HG03039 (cell line): Measurements from ENCODE around the gene AOPEP.

Experiments
- ATAC-seq: cut with Tn5 transposase; IDR thresholded peaks from one replicate; pipeline ENCODE4 v1.9.1; 2021; ENCODE audit warnings: mild to moderate bottlenecking, moderate library complexity; ENCODE audit not compliant: unreplicated experiment

The AOPEP gene

DNA sequence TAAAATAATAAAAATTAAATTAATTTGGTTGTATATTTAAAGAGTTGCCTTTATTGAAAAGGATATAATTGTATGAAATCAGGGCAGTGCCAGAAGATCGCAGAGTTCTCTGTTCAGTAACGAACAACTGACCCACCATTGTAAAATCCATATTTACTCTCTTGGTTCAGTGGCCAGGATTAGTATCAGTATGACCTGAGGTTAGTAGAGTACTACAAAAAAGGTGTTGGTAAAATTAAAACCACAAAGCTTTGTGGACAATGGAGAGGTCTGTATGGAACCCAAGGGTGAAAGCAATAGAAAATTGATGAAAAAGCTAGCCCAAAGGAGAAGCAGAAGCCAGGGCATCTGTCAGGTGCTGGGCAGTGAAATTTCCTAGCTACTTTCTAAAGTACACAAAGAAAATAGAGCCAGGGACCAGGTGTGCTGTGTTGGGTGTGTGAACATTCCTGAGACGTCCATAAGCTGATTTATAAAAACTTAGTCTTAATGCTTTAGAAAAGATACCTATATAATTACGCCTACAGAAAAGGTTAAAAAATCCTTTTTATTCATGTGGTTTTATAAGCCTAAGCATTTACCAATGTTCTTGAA is 159.5 kb downstream of the AOPEP start:
- ATAC-seq: no peak

DNA sequence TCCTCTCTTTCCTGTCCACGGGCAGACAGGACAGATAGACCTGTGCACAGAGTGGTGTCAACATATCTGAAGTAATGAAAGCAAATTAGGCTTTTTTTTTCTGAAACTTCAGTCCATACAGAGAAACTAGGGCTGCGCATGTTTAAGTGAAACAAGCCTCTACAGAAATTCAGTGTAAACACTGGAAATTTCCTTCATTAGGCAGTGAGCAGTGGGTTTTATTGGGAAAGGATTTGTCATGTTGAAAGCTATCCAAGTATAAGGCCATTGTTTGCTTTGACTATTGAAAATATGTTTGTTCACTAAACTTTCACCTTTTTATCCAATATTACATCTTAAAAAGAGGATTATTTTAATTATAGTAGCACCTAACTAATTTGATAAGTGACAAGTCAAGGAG is 161.2 kb downstream of the AOPEP start:
- ATAC-seq: no peak

DNA sequence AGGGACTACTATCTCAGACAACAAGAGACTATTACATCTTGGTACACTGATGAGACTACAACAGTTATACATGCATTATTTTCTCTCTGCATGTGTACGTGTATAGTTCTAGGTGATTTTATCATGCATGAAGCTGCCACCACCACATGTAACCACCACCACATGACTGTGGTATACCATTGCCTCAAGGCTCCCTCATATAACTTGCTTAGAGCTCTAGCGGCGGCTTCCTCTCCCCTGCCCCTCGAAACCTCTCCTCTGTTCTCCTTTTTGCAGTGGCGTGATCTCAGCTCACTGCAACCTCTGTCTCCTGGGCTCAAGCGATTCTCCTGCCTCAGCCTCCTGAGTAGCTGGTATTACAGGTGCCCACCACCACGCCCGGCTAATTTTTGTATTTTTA is 162.3 kb downstream of the AOPEP start:
- no peak for ATAC-seq

DNA sequence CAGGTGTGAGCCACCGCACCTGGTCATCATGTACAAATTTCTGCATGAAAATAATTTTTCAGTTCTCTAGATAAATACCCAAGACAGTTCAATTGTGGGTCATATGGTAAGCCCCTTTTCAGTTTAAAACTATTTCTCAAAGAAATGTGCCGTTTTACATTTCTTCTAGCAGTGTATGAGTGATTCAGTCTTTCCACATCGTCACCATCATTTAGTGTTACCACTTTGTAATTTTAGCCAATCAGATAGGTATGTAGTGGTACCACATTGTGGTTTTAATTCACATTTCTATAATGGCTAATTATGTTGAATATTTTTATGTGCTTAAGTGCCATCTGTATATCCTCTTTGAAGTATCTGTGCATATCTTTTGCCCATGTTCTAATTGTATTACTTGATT is 163.1 kb downstream of the AOPEP start:
- ATAC-seq: no peak

DNA sequence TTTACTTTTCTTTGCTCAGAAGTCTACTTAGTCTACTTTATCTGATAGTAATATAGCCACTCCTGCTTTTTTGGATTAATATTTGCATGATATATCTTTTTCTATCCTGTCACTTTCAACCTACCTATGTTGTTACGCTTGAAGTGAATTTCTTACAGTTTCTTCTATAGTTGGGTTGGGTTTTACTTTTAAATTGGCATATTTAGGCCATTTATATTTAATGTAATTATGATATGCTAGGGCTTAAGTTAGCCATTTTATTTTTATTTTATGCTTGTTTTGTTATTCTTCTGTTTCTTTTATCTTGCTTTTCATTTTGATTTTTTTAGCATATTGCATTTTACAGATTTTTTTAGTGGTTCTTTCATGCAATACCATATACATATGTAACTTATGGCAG is 164.7 kb downstream of the AOPEP start:
- no peak for ATAC-seq

DNA sequence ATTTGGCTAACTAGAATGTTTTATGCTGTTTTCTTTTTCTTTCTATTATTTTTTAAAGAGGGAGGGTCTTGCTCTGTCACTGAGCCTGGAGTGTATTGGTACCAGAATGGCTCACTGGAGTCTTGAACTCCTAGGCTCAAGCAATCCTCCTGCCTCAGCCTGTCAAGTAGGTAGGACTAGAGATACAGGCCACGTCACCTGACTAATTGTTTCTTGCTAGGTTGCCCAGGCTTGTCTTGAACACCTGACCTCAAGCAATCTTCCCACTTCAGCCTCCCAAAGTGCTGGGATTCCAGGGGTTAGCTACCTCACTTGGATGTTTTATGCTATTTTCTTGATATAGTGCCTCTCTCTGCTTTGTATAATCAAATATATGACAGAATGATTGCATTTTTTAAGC is 166.2 kb downstream of the AOPEP start:
- ATAC-seq: no peak

DNA sequence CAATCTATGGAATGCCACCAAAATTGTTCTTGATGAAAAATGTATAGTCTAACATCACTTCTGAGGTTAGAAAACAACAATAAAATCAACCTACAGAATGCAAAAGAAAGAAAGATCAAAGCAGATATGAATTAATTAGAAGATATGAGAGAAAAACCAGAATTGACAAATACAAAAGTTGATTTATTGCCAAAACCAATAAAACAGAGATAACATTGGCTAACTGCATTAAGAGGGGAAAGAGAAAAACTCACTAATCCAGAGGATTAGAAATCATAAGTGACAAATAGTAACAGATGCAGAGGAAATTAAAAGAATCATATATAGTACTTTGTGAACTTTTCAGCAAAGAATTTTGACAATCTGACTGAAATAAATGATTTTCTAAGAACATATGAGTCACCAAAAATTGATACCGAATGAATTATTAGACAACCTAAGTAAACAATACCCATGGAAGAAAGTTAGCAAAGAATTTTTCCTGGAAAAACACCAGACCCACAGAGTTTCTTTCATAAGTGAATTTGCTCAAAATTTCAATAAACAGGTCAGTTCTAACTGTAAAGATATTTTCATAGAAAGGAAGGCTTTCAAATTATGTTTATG is 167.7 kb downstream of the AOPEP start:
- ATAC-seq: no peak

DNA sequence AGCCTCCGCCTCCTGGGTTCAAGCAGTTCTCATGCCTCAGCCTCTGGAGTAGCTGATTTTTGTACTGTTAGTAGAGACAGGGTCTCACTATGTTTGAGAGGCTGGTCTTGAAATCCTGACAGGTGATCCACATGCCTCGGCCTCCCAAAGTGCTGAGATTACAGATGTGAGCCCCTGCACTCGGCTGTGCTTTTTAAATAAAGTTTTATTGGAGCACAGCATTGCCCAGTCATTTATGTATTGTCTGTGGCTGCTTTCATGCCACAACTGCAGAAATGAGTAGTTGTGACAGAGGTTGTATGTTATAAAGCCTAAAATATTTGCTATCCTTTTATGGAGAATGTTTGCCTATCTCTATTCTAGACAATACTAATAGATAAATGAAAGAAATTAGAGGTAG is 169.2 kb downstream of the AOPEP start:
- ATAC-seq: no peak

DNA sequence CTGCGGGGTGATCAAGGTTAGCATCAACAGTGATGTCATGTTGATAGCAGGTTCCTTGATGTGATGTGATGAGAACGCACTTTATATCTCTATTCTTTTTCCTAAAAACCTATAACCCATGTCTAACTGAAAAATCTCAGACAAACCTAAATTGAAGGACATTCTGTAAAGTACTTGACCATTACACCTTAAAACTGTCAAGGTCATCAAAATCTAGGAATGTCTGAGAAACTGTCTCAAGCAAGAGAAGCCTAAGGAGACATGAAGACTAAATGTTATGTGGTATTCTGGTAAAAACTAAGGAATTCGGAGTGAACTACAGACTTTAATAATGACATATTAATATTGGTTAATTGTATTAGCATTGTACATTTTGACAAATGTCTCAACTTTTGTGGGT is 170.0 kb downstream of the AOPEP start:
- no peak for ATAC-seq

DNA sequence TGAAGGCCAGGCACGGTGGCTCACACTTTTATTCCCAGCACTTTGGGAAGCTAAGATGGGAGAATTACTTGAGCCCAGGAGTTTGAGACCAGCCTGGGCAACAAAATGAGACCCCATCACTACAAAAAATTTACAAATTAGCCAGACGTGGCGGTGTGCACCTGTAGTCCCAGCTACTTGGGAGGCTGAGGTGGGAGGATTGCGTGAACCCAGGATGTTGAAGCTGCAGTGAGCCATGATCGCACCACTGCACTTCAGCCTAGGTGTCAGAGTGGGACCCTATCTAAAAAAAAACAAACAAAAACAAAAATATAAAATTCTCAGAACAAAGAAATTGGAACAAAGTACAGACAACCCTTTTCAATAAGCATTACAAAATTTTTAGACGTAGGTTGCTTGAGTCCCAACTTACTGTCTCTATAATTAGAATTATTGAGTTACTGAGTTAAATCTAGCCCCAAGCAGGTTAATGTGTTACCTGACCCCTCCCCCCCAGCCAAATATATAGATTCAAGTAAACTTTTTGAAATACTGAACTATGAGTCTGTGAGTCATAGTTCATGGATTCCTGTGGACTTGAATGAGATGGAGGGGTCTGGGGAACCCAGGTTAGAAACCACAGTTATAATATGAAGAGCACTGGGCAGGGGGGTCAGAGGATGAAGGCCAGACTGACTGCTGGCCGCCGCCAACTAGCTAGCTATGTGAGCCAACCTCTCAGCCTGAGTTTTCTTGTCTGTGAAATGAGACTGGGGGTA is 173.1 kb downstream of the AOPEP start:
- ATAC-seq: no peak

DNA sequence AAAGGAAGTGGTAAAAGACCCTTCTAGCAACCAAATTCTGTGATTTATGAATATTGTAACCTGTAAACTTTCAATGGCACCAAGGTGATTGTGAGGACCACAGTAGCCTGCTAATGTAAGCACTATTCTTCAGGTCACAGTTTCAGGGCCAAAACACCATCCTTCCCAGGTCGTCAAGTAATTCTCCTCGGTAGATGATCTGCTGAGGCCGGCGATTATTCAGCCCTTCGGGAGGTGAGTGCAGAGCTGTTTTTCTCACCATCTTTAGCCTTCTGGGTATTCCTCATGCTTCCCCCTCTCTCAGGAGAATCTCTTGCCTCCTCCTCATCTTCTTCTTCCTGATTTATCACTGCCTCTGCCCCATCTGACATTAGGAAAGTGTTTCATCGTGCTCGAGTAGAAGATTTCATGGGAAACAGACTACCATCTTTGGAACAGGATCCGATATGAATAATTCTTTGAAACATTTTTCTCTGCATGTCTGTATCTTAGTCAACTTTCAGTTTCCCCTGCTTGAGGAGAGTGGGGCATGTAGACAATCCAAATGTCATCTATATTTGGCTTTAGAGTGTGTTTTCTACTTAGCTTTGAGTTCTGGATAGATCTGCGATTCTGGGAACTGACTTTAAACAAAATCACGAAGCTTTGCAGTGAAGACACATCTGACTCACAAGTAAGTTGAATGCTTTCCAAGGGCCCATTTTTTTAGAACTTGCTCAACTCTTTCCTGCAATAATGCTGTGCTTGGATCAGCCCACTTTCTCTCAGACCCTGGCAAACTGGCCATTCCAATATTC is 173.9 kb downstream of the AOPEP start:
- no peak for ATAC-seq

DNA sequence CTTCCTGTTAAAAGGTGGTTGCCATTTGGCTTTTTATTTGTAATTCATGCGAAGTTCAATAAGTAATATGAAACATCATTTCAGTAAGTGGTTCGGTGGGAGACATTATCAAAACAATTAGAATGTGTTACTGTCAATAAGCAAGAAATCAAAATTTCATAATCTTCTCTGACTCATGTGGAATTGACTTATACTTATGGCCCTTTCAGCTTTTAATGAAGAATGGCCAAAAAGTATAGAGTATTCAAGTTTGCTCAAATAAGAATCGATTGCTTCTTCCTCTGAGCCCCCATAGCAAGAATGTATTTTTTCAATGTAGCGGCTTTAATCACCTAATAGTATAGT is 174.5 kb downstream of the AOPEP start:
- ATAC-seq: no peak

DNA sequence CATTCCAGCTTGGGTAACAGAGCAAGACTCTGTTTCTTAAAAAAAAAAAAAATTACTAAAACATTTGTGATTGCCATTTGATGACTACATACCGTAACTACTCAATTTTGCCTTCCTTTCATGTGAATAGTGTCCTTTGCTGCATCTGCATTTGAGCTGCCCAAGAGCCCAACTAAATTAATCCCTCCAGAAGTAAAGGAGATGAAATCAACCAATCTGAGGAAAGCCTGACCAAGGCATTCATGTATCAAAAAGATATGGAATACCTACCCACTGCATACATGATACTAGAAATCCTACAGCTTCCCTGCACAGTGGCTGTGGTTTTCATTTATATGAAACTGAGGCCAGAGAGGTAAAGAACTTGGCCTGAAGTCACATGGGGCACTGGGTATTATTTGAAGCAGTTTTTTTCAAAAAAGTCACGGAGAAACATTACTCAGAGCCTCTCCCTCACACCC is 177.5 kb downstream of the AOPEP start:
- ATAC-seq: no peak

DNA sequence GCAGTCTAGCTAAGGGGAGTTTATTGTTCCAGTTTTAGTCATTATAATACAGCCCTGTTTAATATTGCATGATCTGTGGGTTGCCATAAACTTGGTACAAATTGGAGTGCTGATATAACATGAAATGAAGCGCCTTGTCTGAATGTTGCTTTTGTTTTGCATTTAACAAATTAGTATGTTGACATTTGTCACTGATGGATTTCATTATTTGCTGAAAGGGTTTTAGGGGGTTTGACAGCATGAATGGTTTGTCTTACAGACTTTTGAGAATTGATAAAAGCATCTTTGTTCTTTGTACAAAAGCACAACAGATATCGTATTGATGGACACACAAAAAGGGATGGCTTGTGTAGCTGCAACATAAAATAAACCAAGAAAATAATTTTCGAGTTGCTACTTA is 178.3 kb downstream of the AOPEP start:
- ATAC-seq: no peak

DNA sequence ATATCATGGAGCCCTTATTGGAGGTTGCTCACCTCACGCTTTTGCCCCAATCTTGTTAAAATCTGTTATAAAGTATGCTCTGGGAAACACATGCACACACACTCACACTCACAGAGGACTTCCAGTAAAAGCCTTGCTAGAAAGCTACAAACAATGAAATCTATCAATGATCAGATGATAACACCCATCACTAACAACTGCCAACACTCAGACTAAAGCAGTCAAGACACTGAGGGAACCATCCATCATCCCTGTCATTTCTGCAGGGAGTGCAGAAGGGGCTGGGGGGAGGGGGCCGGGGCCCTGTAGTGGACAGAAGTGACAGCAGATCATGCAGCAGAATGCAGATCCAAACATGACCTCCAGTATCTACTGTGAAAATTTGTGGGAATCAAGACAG is 179.1 kb downstream of the AOPEP start:
- no peak for ATAC-seq

DNA sequence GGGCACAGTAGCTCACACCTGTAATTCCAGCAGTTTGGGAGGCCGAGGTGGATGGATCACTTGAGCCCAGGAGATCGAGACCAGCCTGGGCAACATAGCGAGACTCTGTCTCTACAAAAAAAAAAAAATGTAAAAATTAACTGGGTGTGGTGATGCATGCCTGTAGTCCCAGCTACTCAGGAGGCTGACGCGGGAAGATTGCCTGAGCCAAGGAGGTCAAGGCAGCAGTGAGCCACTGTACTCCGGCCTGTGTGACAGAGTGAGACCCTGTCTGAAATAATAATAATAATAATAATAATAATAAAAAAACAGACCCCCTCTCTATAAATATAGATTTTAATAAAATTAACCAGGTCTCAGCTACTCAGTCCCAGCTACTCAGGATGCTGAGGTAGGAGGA is 179.7 kb downstream of the AOPEP start:
- no peak for ATAC-seq

DNA sequence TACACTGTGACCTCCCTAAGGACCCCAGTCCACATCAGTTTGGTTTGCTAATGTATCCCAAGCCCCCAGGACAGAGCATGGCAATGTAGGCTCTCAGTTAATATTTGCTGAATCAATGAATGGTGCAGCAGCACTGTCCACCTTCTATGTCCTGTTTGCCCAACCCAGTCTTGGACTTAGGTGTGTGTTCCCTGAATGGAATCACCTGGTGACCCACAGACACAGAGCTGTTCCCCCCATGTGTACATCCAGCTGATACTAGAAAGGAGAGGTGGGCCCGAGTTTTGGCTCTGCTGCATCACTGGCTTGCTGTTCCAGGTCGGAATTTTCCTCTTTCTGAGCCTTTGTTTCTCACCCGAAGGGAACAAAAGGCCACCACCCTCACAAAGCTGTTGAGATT is 180.2 kb downstream of the AOPEP start:
- ATAC-seq: no peak

DNA sequence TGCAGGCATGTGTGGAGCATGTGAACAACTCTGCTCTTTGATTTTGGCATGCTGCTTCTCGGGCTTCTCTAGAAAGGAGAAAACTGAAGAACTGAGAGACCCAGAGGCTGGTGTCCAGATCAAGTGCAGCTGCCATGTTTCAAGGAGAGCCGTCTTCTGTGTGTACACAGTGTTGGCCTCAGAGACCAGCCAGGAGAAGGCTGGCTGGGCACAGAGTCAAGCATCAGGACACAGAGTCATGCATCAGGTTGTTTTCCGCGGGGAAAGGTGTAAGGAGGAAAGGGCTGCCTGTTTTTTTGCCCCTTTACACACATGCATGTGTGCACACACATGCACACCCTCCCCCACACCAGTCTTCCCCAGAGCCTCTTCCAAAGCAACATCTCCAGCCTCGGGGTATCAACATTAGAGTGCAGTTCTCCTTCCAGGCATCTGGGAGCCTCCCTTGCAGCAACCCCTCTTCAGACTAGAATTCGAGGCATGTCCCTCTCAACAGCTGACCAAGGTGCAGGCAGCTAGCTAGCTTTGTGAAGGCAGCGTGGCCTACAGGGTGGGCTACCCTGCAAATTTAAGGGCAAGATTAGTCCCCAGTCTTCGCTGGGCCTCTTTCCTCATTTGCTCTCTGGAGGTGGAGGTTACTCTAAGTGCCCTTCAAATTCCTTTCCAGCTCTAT is 180.9 kb downstream of the AOPEP start:
- no peak for ATAC-seq

DNA sequence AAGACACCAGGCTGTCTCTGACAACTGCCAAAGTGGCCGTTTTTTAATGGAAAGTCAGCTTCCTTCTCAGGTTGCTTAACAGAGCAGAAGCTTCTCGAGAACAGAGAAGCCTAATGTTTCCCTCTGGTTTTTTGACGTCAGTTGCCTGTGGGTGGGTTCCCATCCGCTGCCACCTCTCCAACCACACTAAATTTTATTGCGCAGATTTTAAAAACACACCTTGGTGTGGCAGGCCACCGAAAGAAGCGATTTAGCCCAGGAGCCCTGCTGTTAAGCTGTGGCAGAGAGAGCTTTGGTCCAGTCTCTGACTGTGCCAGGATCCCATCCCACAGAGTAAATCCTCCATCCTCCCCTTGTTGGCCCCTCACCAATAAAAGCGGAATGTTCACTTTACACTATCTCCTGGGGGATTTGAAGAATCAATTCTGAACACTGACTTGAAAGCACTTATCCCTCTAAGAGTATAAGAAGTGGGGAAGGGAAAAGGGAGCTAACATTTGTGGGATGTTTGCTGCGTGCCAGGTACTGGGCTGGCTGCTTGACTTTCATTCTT is 181.6 kb downstream of the AOPEP start:
- no peak for ATAC-seq

DNA sequence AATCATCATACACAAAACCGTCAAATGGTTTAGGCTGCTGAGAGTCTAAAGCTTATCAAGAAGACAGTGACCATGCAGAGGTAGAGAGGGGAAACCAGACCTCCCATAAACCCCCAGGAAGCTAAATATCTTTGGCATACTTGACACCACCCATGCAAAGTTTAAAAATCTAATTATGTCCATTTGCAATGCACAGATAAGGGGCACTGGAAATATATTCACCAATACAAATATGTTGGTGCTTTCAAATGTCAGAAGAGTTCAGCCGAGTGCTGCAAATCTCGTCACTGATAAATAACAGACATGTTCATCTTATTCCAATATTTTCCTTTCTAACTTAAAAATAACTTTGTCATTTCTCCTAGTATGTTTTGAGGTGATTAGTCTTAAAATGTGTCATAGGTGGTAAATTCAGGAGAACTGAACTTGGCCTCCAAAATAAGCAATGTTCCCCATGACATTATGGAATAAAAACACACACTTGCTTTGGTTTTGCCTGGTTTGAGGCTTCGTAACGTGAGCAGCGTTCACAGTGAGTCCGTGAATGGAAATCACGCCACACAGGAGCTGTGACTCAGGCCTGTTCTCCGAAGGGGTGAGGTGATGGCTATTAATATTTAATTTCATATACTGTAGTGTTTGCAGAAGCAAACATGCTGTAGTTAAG is 182.2 kb downstream of the AOPEP start:
- no peak for ATAC-seq
